RWPE1 (cell line): ENCODE measurements around the gene C11orf86.
"Not testable (repeated sequence)": the region's sequence is repeated elsewhere in the genome, so short reads cannot be mapped to it uniquely, and the experiment has no call there.

Source experiments
- CTCF ChIA-PET: fragments of 350-600 bp; sonication (Branson Sonifier 250); formaldehyde crosslinking; extraction: SDS; loops from one replicate; lab custom pipeline; 2021; lab: Yijun Ruan, JAX
- POLR2A ChIA-PET: fragments of 400-600 bp; formaldehyde crosslinking; extraction: SDS; loops from one replicate; lab custom pipeline; 2020; ENCODE audit warnings: antibody characterized with exemption; ENCODE audit not compliant: low non-redundant PET; lab: Yijun Ruan, JAX
- DNase-seq: peaks from one replicate; pipeline ENCODE4 v3.0.0; 2012; ENCODE audit warnings: low spot score
- H3K27ac ChIP-seq: fragments of 450-650 bp; 2 replicates; pipeline ENCODE4 v1.5.1; 2017
- TF ChIP-seq, protein P1 (sequence below): fragments of 450-650 bp; conservative IDR thresholded peaks from 2 replicates; pipeline ENCODE4 v1.5.1; 2017; ENCODE audit warnings: low read depth, mild to moderate bottlenecking

C11orf86 gene

GRCh38 chr11:66996609-66997273 is 21.6 kb downstream of the C11orf86 start:
- no peak overlapping the region; the same call in 1 of the 2 replicates for H3K27ac ChIP-seq
- TF ChIP-seq, protein P1, sequence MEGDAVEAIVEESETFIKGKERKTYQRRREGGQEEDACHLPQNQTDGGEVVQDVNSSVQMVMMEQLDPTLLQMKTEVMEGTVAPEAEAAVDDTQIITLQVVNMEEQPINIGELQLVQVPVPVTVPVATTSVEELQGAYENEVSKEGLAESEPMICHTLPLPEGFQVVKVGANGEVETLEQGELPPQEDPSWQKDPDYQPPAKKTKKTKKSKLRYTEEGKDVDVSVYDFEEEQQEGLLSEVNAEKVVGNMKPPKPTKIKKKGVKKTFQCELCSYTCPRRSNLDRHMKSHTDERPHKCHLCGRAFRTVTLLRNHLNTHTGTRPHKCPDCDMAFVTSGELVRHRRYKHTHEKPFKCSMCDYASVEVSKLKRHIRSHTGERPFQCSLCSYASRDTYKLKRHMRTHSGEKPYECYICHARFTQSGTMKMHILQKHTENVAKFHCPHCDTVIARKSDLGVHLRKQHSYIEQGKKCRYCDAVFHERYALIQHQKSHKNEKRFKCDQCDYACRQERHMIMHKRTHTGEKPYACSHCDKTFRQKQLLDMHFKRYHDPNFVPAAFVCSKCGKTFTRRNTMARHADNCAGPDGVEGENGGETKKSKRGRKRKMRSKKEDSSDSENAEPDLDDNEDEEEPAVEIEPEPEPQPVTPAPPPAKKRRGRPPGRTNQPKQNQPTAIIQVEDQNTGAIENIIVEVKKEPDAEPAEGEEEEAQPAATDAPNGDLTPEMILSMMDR, result no peak
- POLR2A ChIA-PET, result no interaction called here
- CTCF ChIA-PET, result interaction anchor here (0.5 to 0.8 kb wide), 2 partner anchors 360 to 763 kb away, joined by 4 to 5 read pairs; no protein-coding TSS in a partner anchor
- no peak for DNase-seq

DNA sequence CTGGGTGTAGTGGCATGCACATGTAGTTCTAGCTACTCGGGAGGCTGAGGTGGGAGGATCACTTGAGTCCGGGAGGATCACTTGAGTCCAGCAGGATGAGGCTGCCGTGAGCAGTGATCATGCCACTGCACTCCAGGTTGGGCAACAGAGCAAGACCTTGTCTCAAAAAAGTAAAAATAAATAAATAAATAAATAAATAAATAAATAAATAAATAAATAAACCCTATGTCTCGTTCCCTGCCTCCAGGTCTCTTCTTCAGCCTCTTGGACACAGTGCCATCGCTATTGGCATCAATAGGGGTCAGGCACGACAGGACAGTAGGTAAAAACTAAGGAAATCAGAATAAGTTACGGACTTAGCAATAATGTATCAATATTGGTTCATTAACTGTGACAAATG is 24.5 kb downstream of the C11orf86 start:
- POLR2A ChIA-PET, result no interaction called here
- H3K27ac ChIP-seq, result no peak overlapping the region
- CTCF ChIA-PET, result no interaction called here
- TF ChIP-seq, protein P1, result no peak
- no peak for DNase-seq

DNA sequence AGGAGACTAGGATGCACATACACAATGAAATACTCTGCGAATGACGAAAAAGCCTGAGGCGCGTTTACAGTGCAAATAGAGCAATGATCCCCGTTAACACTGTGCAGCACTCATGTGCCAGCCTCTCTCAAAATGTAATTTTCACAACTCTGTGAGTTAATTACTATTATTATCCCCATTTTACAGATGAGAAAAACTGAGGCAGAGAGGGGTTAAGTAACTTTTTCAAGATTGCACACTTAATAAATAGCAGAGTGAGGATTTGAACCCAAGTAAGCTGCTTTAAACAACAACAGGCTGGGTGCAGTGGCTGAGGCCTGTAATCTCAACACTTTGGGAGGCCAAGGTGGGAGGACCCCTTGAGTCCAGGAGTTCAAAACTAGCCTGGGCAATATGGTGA is 26.2 kb downstream of the C11orf86 start:
- ChIA-PET POLR2A (no interaction called here), CTCF (interaction anchor here (0.6 to 1.5 kb wide), 2 partner anchors 20 to 34 kb away, joined by 3 to 4 read pairs; no protein-coding TSS in a partner anchor)
- DNase-seq, result no peak
- no peak overlapping the region for H3K27ac ChIP-seq
- TF ChIP-seq, protein P1, result no peak

- ChIA-PET CTCF (no interaction called here), POLR2A (no interaction called here)
- TF ChIP-seq, protein P1, result no peak
- H3K27ac ChIP-seq, result peak overlapping the region; percentile 7; the same call in 1 of the 2 replicates
- no peak for DNase-seq
Measured at GRCh38 chr11:67002297-67002913, 27.3 kb downstream of the C11orf86 start.

DNA sequence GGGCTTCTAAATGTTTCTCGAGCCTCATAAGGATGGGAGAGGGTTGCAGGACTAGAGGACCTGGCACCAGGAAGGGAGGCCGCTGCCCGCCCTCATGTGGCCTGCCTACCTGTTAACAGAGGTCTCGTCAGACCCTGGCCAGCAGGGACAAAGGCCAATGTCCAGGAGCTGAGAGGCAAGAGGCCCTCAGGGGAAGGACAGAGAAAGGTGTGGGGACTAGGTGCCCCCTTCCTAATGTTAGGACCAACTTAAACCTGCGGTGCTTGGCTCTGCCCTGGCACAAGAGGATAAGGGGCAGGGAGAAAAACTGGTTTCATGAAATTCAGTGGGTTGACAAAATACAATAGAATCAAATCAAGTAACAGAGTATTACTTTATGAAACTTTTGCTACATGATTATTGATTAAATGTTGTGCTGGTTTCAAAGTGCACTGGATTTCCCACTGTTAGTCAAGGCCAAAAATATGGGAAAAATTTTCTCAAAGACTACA is 27.9 kb downstream of the C11orf86 start:
- no peak for DNase-seq
- ChIA-PET POLR2A (no interaction called here), CTCF (no interaction called here)
- TF ChIP-seq, protein P1, result no peak
- H3K27ac ChIP-seq, result peak overlapping the region; percentile 7; the same call in 1 of the 2 replicates

DNA sequence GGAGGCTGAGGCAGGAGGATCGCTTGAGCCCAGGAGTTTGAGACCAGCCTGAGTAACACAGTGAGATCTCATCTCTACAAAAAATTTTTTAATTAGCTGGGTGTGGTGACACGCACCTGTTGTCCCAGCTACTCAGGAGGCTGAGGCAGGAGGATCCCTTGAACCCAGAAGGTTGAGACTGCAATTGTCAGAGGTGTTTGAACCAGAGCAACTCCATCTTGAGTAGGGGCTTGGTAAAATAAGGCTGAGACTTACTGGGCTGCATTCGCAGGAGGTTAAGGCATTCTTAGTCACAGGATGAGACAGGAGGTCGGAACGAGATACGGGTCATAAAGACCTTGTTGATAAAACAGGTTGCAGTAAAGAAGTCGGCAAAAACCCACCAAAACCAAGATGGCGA is 30.1 kb downstream of the C11orf86 start:
- H3K27ac ChIP-seq, CTCF ChIA-PET, POLR2A ChIA-PET, DNase-seq: not testable (repeated sequence)
